Suprapubic skin (tissue), 4 donors: ENCODE results near the gene COG4. TPM values are rescaled to one million over a fixed set of nuclear protein-coding genes. Genes with fewer than 3 reads are reported as not detected.

Experiments
- DNase-seq, 2 donors: peaks; one replicate each; pipeline ENCODE4 v3.0.0-alpha.2; 2019; ENCODE audit warnings: low spot score in 2 of 2
- H3K27ac ChIP-seq: fragments of 200-600 bp; sonication (generic); one replicate; pipeline ENCODE4 v1.5.1; 2019
- H3K27me3 ChIP-seq: fragments of 200-600 bp; sonication (generic); one replicate; pipeline ENCODE4 v1.5.1; 2019
- H3K36me3 ChIP-seq: fragments of 200-600 bp; sonication (generic); one replicate; pipeline ENCODE4 v1.5.1; 2019
- H3K4me1 ChIP-seq: fragments of 200-600 bp; sonication (generic); one replicate; pipeline ENCODE4 v1.5.1; 2019
- H3K4me3 ChIP-seq: fragments of 200-600 bp; sonication (generic); one replicate; pipeline ENCODE4 v1.5.1; 2019; ENCODE audit warnings: mild to moderate bottlenecking
- H3K9me3 ChIP-seq: fragments of 200-600 bp; sonication (generic); one replicate; pipeline ENCODE4 v1.5.1; 2019
- EP300 ChIP-seq: sonication (generic); formaldehyde crosslinking; IDR thresholded peaks from one replicate; pipeline ENCODE4 v1.6.1; 2017; ENCODE audit warnings: antibody characterized with exemption
- POLR2A ChIP-seq, 2 donors: fragments of 450-650 bp; IDR thresholded peaks; one replicate each; pipeline ENCODE4 v1.6.1; 2017; ENCODE audit warnings: antibody characterized with exemption in 2 of 2, mild to moderate bottlenecking in 2 of 2, moderate library complexity in 2 of 2
- POLR2AphosphoS5 ChIP-seq, 3 donors: sonication (generic); formaldehyde crosslinking; IDR thresholded peaks; one replicate each; pipeline ENCODE4 v1.6.1; 2017; ENCODE audit warnings: antibody characterized with exemption in 3 of 3
- WGBS: methylation state at CpG from one replicate; pipeline ENCODE4 v1.1.5; 2018; 5-methylcytosine and 5-hydroxymethylcytosine counted together
- total RNA-seq, 4 donors: library from RNA; depleted of rRNA; stranded (reverse); fragments of >200 nt; gene quantifications; one replicate each; pipeline ENCODE4 v1.1.0, GENCODE V29; 2016
- TF ChIP-seq, protein P1 (sequence below), 2 donors: fragments of 200-600 bp in 1 of 2; fragments of 450-650 bp in 1 of 2; sonication (generic) in 1 of 2; IDR thresholded peaks; one replicate each; pipeline ENCODE4 v1.5.1; 2016 to 2019; ENCODE audit warnings: antibody characterized with exemption in 2 of 2, mild to moderate bottlenecking in 1 of 2, moderate library complexity in 1 of 2

Gene COG4
- total RNA-seq, 4 donors from 2014 or later: 35.0 to 59.9 (median 48.2) TPM

DNA sequence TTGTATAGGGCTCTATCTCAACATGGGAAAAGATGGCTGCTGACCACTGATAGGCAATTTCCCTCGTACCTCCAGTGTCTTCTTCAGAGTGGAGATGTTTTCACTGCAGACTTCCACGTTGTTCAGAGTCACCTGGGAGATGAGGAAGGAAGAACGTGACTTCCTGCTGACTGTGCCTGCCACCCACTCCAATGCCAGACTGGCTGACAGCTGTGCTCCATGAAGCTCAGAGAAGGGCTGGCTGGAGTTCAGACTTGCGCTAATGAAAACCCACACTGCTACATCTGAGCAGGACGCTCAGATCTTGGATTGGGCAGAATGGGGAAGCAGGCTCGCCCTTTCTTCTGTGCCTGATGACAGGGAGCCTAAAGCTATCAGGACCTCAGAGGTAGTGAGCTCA, 33.1 kb downstream of the COG4 start:
- H3K36me3 ChIP-seq: peaks cover 77% of the 10 kb centered on the region
- 76% methylated on average over 6 of the region's 6 CpGs for WGBS

DNA sequence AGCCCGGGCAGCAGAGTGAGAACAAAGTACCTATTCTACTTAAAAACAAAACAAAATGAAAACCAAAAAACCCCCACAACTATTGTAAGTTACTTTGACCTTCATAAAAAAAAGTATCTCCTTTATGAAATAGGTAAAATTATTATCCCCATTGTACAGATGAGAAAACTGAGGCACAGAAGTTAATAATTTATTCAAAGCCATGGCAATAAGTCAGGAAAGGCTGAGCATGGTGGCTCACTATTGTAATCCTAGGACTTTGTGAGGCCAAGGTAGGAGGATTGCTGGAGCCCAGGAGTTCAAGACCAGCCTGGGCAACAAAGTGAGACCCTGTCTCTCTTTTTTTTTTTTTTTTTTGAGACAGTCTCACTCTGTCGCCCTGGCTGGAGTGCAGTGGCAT, 38.5 kb downstream of the COG4 start:
- 94% methylated on average over 2 of the region's 2 CpGs for WGBS
- no peaks in the 10 kb centered on the region for H3K4me1 ChIP-seq
- no peak overlapping the region for H3K27ac ChIP-seq
- H3K9me3 ChIP-seq: no peaks in the 10 kb centered on the region
- H3K27me3 ChIP-seq: no peaks in the 10 kb centered on the region
- peaks cover 90% of the 10 kb centered on the region for H3K36me3 ChIP-seq
- DNase-seq: no peak
- TF ChIP-seq, protein P1, sequence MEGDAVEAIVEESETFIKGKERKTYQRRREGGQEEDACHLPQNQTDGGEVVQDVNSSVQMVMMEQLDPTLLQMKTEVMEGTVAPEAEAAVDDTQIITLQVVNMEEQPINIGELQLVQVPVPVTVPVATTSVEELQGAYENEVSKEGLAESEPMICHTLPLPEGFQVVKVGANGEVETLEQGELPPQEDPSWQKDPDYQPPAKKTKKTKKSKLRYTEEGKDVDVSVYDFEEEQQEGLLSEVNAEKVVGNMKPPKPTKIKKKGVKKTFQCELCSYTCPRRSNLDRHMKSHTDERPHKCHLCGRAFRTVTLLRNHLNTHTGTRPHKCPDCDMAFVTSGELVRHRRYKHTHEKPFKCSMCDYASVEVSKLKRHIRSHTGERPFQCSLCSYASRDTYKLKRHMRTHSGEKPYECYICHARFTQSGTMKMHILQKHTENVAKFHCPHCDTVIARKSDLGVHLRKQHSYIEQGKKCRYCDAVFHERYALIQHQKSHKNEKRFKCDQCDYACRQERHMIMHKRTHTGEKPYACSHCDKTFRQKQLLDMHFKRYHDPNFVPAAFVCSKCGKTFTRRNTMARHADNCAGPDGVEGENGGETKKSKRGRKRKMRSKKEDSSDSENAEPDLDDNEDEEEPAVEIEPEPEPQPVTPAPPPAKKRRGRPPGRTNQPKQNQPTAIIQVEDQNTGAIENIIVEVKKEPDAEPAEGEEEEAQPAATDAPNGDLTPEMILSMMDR (IDR thresholded peaks at IDR 0.05): no peak
- TF ChIP-seq POLR2AphosphoS5 (IDR thresholded peaks at IDR 0.05): no peak
- no peak for TF ChIP-seq EP300
- no peak for TF ChIP-seq POLR2A (IDR thresholded peaks at IDR 0.05)
- no peak overlapping the region for H3K4me3 ChIP-seq

More for the DNA sequence above, 33.1 kb downstream of the COG4 start:
- no peak for TF ChIP-seq POLR2AphosphoS5 (IDR thresholded peaks at IDR 0.05)
- no peak for TF ChIP-seq EP300
- TF ChIP-seq, protein P1 (IDR thresholded peaks at IDR 0.05): no peak
- TF ChIP-seq POLR2A (IDR thresholded peaks at IDR 0.05): no peak
- no peak overlapping the region for H3K27ac ChIP-seq
- no peak overlapping the region for H3K4me3 ChIP-seq
- no peaks in the 10 kb centered on the region for H3K9me3 ChIP-seq
- H3K4me1 ChIP-seq: no peaks in the 10 kb centered on the region
- no peak for DNase-seq
- H3K27me3 ChIP-seq: no peaks in the 10 kb centered on the region

DNA sequence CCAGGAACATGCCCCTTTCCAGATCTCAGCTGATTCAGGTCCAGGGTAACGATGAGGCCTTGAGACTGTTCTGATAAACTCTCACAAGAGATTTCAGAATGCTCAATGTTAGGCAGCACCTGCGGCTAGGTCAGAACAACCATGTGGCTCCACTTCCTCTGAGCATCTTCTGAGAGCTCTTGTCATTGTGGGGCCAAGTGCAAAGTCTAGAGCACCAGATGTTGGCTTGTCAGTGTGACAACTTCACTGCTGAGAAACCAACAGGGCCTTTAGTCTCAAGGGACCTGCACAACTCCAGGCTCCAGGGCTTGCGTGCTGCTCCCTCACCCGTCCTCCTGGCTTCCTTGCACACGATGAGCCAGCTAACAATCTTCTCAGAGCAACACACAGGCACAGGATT, 39.9 kb downstream of the COG4 start:
- peaks cover 10% of the 10 kb centered on the region for H3K4me1 ChIP-seq
- no peak overlapping the region for H3K27ac ChIP-seq
- H3K36me3 ChIP-seq: peaks cover 91% of the 10 kb centered on the region
- DNase-seq: no peak
- H3K27me3 ChIP-seq: no peaks in the 10 kb centered on the region
- WGBS: 81% methylated on average over 4 of the region's 5 CpGs
- no peaks in the 10 kb centered on the region for H3K9me3 ChIP-seq
- no peak overlapping the region for H3K4me3 ChIP-seq
- TF ChIP-seq, protein P1 (IDR thresholded peaks at IDR 0.05): no peak
- TF ChIP-seq POLR2A (IDR thresholded peaks at IDR 0.05) (no peak), EP300 (no peak), POLR2AphosphoS5 (IDR thresholded peaks at IDR 0.05) (no peak)

DNA sequence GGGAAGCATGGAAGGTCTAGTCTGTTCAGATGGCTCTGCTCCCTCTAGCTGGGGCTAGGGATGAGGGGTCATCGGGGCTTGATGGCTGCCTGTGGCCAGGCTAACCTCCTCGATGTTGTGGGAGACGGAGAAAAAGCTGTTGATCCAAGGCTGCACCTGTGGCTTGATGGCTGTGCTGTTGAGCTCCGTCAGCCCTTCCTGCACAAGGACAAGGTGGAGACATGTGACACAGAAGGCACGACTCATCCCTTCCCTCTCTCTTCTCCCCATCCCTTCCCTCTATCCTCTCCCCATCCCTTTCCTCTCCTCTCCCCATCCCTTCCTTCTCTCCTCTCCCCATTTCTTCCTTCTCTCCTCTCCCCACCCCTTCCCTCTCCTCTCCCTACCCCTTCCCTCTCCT, 40.7 kb downstream of the COG4 start:
- 72% methylated on average over 5 of the region's 5 CpGs for WGBS
- no peak for TF ChIP-seq EP300
- TF ChIP-seq POLR2AphosphoS5 (IDR thresholded peaks at IDR 0.05): no peak
- TF ChIP-seq, protein P1 (IDR thresholded peaks at IDR 0.05): no peak
- TF ChIP-seq POLR2A (IDR thresholded peaks at IDR 0.05): no peak
- Histone ChIP-seq H3K27ac (no peak overlapping the region), H3K4me3 (no peak overlapping the region), H3K36me3 (peaks cover 88% of the 10 kb centered on the region), H3K27me3 (no peaks in the 10 kb centered on the region), H3K9me3 (no peaks in the 10 kb centered on the region), H3K4me1 (peaks cover 14% of the 10 kb centered on the region)
- DNase-seq: no peak

DNA sequence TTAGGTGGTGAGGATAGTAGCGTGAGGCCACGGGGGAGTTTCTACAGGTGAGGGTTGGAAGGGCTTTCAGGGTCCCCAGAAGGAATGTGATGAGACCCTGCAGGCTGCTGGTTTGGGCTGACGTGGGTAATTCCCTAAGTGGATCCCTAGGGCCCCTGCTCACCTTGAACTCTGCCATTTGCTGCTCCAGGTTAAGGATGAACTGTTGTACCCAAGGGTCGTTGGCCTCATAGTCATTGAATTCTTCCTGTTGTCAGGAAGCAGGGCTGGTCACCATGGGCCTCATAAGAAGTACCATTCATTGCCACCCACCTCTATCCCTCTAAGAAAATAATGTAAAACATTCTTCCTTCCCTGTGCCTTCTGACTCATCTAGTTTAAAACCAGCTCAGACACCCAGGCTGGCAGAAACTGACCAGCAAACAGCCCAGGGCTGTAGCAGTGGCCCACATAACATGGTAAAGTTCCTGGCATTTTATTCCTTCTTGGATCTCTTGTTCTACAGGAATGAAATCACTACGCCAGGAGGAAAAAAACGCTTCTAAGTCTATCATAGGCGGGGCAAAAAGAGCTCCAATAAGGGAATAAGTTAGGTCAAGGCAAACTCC, 41.3 kb downstream of the COG4 start:
- Histone ChIP-seq H3K4me3 (no peak overlapping the region), H3K36me3 (peaks cover 82% of the 10 kb centered on the region), H3K9me3 (no peaks in the 10 kb centered on the region), H3K4me1 (peaks cover 15% of the 10 kb centered on the region), H3K27ac (no peak overlapping the region), H3K27me3 (no peaks in the 10 kb centered on the region)
- no peak for DNase-seq
- TF ChIP-seq POLR2A (IDR thresholded peaks at IDR 0.05) (no peak), EP300 (no peak), POLR2AphosphoS5 (IDR thresholded peaks at IDR 0.05) (no peak)
- TF ChIP-seq, protein P1 (IDR thresholded peaks at IDR 0.05): no peak
- 73% methylated on average over 6 of the region's 7 CpGs for WGBS
